NCI-H1105 (cell line): Measurements from ENCODE around the gene VWA7.

Experiments
- DNase-seq: peaks from one replicate; lab custom pipeline; 2025; lab: John Stamatoyannopoulos, UW

VWA7 gene

GRCh38 chr6:31752739-31753319 lies 24.3 kb downstream of the VWA7 start:
- DNase-seq, result no peak

DNA sequence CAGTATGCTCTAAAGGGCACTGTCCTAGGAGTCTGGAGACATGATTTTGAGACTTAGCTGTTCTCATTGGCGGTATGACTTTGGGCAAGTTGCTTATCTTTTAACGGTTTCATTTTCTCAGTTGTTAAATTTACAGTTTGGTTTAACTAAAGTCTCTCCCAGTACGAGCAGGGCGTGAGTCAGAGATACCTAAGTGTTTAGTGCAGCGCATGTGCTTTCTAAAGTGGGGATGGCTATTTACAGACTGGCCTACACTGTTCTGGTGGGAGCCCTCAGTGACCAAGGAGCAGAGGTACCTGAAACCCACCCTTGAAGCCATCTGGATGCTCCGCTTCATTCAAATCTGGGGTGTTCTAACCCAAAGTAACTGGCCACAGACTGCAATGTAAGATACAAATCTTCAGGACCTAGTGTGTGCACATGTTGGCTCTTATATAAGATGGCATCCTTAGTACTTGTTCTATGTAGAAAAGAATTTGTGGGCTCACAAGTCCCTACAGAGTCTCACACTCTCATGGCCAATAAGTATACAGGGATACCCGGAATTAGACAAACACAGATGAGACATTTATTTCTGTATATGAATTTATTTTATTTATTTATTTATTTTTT lies 26.6 kb downstream of the VWA7 start:
- DNase-seq, result no peak

DNA sequence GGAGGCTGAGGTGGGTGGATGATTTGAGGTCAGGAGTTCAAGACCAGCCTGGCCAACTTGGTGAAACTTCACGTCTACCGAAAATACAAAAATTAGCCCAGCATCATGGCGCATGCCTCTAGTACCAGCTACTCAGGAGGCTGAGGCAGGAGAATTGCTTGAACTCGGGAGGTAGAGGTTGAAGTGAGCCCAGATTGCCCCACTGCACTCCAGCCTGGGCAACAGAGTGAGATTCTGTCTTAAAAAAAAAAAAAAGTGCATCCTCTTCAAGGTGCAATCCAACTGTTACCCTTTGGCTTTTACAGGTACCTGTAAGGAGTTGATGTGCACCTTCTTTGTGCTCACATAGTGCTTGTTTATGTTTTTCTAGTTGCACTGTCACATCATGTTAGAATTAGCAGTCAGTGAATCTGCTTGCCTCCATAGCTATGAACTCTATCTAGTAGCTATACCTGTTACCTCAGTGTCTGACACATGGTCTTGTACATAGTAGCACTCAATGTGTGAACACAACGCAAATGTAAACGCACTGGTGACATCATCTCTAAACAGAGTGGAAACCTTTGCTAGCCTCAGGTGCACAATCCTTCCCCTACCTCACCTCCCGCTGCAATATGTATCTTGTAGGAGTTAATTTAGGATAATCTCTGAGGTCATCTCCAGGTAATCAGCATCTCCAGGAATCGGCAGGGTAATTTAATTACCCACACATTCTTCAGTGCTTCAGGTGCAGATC lies 27.7 kb downstream of the VWA7 start:
- DNase-seq, result no peak

DNA sequence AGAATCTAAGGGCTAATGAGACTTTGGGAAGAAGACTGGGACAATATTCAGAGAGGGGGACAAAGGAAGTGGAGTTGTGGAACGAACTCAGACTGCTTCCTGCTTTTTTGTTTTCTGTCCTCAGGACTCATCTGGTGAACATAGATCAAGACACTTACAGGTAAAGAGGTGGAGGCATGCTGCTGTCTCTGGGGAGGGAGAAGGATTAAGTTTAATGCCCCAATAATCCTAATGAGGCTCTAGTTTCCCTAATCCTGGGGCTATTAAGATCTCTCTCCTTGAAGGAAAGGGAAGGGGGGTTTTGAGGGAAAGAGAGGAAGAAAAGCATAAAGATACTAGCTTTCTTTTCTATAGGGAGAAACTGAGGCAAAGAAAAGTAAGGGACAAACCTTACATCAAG lies 32.7 kb downstream of the VWA7 start:
- no peak for DNase-seq

- no peak for DNase-seq
Observed at GRCh38 chr6:31742894-31743293, 34.2 kb downstream of the VWA7 start.

- no peak for DNase-seq
Observed at GRCh38 chr6:31741815-31742214, 35.3 kb downstream of the VWA7 start.

- no peak for DNase-seq
Observed at GRCh38 chr6:31740397-31741223, 36.5 kb downstream of the VWA7 start.

DNA sequence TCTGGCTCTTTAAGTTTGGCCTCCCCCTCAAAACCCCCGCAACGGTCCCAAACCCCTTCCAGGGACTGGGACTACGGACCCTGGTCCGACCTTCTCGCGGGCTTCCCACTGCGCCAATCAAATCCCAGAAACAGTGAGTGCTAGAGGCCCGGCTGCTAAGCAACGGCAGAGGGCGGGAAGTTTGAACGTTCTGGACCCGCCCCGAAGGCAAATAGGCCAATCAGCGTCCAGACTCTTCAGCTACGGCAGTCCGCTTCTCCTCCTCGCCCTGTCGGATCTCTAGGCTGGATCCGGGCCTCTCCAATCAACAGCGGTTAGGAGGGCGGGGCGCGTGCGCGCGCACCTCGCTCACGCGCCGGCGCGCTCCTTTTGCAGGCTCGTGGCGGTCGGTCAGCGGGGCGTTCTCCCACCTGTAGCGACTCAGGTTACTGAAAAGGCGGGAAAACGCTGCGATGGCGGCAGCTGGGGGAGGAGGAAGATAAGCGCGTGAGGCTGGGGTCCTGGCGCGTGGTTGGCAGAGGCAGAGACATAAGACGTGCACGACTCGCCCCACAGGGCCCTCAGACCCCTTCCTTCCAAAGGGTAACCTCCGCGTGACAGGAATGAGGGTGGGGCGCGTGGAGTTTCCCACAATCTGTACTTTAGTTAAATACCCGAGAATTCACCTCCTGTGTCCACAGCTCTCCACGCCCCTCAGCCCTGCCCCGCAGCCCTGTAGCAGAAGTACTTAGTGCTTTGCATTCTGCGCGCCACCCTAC lies 37.3 kb downstream of the VWA7 start, which contains the start of gene MSH5:
Gene MSH5 (plus strand): TSS at position 367 of the 758 bp plus-strand sequence. CDS start 462 bp downstream, outside the sequence.
- peak; percentile 94 for DNase-seq

DNA sequence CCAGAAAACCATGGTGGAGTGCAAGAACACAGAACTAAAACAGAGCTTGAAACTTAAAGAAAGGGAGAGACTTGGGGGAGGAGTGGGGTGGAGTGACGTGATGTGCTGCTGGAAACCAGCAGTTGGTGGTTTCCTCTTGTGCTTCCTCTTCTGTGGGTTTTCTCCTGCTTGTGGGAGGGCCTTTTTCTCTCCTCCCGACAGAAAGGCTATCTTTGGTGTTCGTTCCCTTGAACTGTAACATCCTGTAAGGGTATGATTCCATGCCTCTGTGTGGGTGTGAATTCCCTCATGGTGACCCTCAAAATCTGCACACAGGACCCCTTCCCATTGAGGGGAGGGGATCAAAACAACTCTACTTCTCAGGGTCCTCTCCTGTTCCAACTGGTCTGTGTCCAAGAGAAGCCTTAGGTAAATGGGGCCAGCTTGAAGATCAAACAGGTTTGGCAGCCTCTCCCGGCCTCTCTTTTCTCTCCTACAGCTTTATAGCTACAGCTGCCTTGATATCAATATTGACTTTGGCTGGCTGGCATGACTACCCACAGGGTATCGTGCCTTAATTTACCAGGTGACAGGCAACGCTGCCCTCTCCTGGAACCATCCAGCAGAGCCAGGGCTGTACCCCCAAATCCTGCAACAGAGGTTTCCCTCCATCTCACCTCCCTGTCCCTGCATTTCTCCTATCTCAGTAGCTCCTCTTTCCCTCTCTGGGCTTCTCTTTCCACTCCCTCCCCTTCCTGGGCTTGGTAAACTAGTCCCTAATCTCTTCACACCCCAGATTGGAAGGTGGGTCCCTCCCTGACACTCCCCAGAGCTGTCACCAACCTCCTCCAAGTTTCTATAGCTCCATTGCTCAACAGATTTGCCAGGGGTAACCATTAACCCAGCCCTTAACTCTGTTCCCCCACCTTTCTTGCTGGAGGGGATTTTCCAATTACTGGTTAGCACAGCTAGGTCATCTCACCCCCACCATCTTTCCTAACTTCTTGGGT lies 38.8 kb downstream of the VWA7 start:
- no peak for DNase-seq

GRCh38 chr6:31737315-31737990 lies 39.7 kb downstream of the VWA7 start:
- DNase-seq, result no peak

DNA sequence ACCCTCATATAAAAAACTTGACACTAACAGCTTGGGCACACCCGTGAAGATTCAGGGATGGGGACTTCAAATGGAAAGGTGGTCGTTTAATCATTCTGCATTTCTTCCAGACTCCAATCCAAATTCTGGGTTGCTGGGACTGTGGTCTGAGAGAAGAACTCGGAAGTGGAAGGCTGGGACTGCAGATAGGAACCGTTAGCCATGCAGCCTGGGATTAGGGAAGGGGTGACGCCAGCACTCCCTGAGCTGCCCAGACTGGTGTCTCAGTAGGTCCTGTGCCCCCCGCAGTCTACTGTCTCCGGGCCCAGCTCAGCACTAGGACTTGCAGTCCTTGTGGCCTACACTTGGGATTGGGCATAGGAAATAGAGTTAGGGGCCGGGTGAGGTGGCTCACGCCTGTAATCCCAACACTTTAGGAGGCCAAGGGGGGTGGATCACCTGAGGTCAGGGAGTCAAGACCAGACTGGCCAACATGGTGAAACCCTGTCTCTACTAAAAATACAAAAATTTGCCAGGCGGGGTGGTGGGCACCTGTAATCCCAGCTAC lies 40.3 kb downstream of the VWA7 start:
- DNase-seq, result no peak

DNA sequence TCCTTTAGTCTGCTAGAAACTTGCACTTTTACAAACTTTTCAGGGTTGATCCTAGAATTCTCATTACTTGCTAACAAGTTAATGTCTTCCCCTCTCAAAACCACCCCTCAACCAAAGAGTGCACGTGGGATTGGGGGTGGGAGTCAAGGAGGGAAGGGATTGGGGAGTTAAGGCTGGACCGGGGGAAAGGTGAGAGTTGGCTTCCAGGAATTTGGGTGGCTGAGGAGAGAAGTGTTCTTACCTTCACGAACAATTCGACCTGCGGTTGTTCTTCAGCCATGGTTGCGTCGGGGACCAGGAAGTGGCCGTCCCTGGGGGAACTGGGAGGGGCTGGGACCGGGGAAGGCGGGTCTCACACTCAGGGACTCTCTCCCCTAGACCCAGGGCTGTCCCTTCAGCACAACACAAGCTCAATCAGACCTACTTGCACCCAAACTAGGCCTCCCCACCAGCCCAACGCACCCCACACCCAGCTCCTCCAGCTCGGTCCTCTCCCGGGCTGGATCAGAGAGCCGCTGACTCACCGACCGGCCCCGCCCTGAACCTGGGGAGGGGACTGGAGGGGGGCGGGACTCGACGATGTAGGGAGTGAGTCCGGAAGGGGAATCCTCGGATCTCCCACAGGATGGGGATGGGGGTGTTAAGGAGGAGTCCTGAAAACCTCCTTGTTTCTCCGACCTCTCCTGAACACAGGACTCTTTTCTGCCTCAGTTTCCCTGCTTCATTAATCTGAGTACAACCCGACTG lies 40.9 kb downstream of the VWA7 start, which contains the start of gene CLIC1:
Gene CLIC1 (minus strand): TSS at position 510 of the 747 bp plus-strand sequence. CDS start 230 bp downstream, at position 280.
- DNase-seq, result peak; percentile 71

- DNase-seq, result no peak
Observed at GRCh38 chr6:31734821-31735406, 42.2 kb downstream of the VWA7 start.

- DNase-seq, result no peak
Observed at GRCh38 chr6:31734247-31734820, 42.8 kb downstream of the VWA7 start.

DNA sequence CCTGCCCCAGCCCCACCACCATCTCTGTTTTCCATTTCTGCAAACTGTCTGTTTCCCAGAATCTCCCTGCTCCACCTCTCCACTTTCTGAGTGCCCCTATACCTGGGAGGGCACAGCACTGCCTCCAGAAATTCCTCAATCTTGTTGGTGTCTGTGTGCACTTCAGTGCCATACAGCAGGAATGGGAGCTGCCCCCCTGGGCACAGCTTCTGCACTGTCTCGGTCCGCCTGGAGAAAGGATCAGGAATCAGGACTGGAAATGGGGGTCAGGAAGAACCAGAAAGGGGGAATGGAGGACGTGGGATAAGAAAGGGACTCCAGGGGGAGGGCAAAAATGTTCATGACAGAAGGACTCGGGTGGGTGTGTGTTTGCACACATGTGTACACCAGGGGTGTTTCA lies 43.4 kb downstream of the VWA7 start:
- DNase-seq, result no peak

GRCh38 chr6:31732029-31732428 lies 45.1 kb downstream of the VWA7 start:
- DNase-seq, result no peak

GRCh38 chr6:31730631-31731086 lies 46.5 kb downstream of the VWA7 start:
- DNase-seq, result no peak
